Neural cell (in vitro differentiated cells): ENCODE data around the gene CCNY.

Experiments
- EP300 ChIP-seq: fragments of 450-650 bp; conservative IDR thresholded peaks from 2 replicates; pipeline ENCODE4 v1.6.1; 2014; ENCODE audit warnings: antibody characterized with exemption, mild to moderate bottlenecking, moderate library complexity; ENCODE audit not compliant: poor library complexity, severe bottlenecking
- EZH2 ChIP-seq: fragments of 200-600, 300-800 bp; shearing (Covaris generic), sonication (generic); IDR thresholded peaks from 2 replicates; pipeline ENCODE4 v1.6.1; 2014; ENCODE audit warnings: antibody characterized with exemption, low read length, borderline replicate concordance, mild to moderate bottlenecking; ENCODE audit not compliant: insufficient read depth, poor library complexity, severe bottlenecking
- MXI1 ChIP-seq: fragments of 450-650 bp; conservative IDR thresholded peaks from 2 replicates; pipeline ENCODE4 v1.6.1; 2014; ENCODE audit warnings: antibody characterized with exemption, mild to moderate bottlenecking; ENCODE audit not compliant: poor library complexity, severe bottlenecking
- POLR2AphosphoS5 ChIP-seq: IDR thresholded peaks from 2 replicates; pipeline ENCODE4 v1.6.1; 2012
- RAD21 ChIP-seq: fragments of 450-650 bp; conservative IDR thresholded peaks from 2 replicates; pipeline ENCODE4 v1.6.1; 2014; ENCODE audit warnings: antibody characterized with exemption, mild to moderate bottlenecking, moderate library complexity
- SMC3 ChIP-seq: fragments of 450-650 bp; conservative IDR thresholded peaks from 2 replicates; pipeline ENCODE4 v1.6.1; 2014; ENCODE audit warnings: antibody characterized with exemption, mild to moderate bottlenecking, moderate library complexity; ENCODE audit not compliant: poor library complexity
- TF ChIP-seq, protein P1 (sequence below): fragments of 450-650 bp; IDR thresholded peaks from 2 replicates; pipeline ENCODE4 v1.5.1; 2014; ENCODE audit warnings: antibody characterized with exemption, mild to moderate bottlenecking, moderate library complexity; ENCODE audit not compliant: poor library complexity, severe bottlenecking
- TF ChIP-seq, protein P2 (sequence below): IDR thresholded peaks from 2 replicates; pipeline ENCODE4 v1.6.1; 2012; ENCODE audit warnings: borderline replicate concordance

DNA sequence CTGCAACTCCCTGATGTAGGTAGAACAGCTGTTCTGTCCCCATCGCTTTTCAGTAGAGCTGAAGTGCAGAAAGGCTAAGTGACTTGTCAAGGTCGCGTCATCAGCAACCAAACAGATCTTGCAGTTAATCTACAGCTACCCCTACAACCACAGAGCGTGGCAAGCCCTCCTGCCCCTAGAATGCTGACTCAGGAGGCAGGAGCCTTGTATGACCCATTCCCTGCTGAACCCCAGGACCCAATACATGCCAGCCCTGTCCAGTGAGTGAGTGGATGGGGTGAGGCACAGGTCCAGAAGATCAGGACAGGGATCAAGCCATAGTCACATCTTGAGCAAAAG lies 242.3 kb downstream of the CCNY start:
- TF ChIP-seq, protein P1, sequence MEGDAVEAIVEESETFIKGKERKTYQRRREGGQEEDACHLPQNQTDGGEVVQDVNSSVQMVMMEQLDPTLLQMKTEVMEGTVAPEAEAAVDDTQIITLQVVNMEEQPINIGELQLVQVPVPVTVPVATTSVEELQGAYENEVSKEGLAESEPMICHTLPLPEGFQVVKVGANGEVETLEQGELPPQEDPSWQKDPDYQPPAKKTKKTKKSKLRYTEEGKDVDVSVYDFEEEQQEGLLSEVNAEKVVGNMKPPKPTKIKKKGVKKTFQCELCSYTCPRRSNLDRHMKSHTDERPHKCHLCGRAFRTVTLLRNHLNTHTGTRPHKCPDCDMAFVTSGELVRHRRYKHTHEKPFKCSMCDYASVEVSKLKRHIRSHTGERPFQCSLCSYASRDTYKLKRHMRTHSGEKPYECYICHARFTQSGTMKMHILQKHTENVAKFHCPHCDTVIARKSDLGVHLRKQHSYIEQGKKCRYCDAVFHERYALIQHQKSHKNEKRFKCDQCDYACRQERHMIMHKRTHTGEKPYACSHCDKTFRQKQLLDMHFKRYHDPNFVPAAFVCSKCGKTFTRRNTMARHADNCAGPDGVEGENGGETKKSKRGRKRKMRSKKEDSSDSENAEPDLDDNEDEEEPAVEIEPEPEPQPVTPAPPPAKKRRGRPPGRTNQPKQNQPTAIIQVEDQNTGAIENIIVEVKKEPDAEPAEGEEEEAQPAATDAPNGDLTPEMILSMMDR, result no peak
- no peak for TF ChIP-seq RAD21
- TF ChIP-seq EZH2, result no peak
- TF ChIP-seq POLR2AphosphoS5, result no peak
- no peak for TF ChIP-seq EP300
- TF ChIP-seq SMC3, result no peak
- TF ChIP-seq MXI1, result no peak
- TF ChIP-seq, protein P2, sequence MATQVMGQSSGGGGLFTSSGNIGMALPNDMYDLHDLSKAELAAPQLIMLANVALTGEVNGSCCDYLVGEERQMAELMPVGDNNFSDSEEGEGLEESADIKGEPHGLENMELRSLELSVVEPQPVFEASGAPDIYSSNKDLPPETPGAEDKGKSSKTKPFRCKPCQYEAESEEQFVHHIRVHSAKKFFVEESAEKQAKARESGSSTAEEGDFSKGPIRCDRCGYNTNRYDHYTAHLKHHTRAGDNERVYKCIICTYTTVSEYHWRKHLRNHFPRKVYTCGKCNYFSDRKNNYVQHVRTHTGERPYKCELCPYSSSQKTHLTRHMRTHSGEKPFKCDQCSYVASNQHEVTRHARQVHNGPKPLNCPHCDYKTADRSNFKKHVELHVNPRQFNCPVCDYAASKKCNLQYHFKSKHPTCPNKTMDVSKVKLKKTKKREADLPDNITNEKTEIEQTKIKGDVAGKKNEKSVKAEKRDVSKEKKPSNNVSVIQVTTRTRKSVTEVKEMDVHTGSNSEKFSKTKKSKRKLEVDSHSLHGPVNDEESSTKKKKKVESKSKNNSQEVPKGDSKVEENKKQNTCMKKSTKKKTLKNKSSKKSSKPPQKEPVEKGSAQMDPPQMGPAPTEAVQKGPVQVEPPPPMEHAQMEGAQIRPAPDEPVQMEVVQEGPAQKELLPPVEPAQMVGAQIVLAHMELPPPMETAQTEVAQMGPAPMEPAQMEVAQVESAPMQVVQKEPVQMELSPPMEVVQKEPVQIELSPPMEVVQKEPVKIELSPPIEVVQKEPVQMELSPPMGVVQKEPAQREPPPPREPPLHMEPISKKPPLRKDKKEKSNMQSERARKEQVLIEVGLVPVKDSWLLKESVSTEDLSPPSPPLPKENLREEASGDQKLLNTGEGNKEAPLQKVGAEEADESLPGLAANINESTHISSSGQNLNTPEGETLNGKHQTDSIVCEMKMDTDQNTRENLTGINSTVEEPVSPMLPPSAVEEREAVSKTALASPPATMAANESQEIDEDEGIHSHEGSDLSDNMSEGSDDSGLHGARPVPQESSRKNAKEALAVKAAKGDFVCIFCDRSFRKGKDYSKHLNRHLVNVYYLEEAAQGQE, result no peak
